GM21526 (cell line): ENCODE results near the gene ERFL.

Source experiments
- ATAC-seq: cut with Tn5 transposase; IDR thresholded peaks from one replicate; pipeline ENCODE4 v1.9.1; 2021; ENCODE audit warnings: moderate library complexity; ENCODE audit not compliant: unreplicated experiment, low FRiP score

Gene ERFL

DNA sequence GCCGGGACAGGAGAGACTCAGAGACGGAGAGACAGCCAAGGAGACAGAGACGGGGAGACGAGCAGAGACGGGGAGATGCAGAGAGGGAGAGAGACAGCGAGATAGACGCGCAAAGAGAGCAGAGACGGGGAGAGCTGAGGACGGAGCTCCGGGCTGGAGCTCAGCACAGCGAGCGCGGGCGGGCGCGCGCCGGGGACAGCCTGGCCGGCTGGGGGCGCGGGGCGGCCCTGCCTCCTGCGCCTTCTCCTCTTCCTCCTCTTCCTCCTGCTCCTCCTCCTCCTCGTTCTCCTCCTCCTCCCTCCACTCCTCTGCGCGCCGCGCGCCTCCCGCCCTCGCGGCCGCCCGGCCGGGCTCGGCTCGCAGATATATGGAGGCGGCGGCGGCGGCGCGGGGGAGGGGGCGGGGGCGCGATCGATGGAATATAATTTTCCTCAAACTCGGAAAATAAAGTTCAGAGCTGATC is at the start of gene ERFL:
Gene ERFL, minus strand, starts transcription at position 229 of the 463 bp plus-strand sequence. CDS start 15,530 bp downstream, outside the sequence.
- ATAC-seq: no peak

DNA sequence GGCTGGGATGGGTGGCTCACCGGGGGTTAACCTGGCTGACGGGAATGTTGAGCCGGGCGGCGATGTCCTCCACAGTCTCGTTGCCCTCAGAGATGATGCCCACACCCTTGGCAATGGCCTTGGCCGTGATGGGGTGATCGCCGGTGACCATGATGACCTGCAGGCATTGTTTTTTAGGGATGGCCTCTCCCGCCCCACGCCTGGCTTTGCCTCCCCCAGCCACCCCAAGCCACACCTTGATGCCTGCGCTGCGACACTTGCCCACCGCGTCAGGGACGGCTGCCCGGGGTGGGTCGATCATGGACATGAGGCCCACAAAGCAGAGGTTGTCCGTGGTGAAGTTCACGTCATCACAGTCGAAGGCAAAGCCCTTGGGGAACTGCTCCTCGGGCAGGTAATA is 49.7 kb upstream of the ERFL start:
- no peak for ATAC-seq

DNA sequence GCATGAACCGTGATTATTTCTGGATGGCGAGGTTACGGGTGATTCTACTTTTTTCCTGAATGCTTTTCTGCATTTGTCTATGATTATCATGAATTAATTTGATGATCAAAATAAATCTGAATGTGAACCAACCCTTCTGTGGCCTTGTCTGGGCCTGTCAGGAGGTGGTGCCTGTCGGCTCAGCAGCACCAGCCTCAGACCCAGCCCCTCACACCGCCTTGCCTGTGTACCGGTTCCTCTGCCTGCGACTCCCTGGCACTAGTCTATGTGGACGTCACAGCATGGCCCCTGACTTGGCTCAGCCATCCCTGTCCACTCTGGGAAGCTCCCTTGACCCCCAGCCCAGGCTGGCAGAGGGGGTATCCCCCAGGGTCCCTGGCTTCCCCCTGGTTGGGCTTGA is 46.4 kb upstream of the ERFL start:
- no peak for ATAC-seq

DNA sequence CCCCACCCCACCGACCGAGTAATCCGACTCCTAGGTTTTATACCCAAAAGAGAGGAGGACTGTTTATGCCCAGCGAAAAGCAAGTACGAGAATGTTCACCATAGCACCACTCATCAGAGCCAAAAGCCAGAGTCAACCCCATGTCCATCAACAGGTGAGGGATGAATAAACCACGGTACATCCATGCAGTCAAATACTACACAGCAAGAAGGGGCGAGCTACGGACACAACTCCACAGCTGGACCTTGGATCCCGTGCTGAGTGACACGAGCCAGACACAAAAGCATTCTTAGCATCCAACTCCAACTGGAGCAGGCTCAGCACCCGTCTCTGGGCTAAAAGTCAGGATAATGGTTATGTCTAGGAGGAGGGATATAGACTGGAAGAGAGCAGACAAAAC is 43.1 kb upstream of the ERFL start:
- no peak for ATAC-seq

DNA sequence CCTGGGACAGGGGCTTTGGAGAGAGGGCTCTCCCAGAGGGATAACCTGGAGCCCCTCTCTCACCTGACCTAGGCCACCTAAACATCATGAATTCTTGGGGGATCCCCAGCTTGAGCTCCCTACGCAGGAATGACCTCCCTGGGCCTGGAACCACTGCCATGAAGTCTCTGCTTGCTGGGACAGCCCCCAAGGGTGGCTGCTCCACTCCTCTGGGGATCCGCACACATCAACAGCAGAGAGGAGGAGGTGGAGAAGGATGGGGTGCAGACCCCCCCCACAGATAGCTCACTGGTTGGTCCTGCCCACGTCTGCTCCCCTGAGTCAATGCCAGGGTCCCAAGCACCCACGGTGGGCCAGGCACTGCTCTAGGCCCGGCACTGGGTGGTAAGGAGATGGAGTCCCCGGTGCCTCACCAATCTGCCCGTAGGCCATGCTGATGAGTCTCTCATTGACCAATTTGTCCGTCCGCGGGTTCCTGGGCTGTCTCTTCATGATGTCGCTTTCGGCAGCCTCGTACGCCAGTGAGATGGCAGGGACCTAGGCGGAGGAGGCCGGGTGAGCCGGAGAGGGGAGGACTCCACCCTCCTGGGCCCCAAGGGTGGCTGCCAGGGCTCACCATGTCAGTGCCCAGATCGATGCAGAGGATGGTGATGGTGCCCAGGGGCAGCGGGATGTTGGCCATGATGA is 41.7 kb upstream of the ERFL start:
- no peak for ATAC-seq

DNA sequence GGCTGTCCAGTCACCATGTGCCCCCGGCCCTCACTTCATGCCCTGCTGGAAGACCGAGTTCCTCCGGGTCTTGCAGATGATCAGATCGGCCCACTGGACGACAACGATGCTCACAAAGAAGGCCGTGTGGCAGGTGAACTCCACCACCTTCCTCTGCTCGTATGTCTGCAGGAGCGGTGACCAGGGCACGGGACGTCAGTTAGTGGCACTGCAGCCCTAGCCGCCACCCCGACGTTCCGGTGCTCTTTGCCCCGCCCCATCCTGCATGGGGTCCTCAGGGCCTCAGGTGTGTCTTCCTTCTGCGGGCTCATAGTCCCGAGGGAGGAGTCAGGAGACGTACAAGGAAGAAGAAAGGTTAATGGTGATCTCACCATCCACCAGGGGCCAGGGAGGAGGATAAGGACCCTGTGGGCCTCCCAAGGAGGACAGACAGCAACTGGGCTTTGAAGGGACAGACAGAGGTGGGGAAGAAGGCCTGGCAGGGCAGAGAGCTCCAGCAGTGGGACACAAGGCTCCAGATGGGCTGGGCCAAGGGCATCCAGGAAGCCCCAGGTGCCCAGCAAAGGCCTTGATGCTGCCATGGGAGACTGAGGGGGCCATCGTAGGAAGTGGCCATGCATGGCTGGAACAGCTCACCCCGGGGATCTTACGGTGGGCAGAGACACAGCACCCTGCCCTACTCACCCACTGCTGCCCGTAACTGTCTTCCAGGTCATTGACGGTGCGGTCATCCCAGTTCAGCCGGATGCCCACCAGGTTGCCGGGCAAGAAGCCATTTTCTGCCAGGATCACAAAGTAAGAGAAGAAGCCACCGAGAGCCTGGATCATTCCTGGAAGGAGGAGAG is 40.7 kb upstream of the ERFL start:
- ATAC-seq: no peak

DNA sequence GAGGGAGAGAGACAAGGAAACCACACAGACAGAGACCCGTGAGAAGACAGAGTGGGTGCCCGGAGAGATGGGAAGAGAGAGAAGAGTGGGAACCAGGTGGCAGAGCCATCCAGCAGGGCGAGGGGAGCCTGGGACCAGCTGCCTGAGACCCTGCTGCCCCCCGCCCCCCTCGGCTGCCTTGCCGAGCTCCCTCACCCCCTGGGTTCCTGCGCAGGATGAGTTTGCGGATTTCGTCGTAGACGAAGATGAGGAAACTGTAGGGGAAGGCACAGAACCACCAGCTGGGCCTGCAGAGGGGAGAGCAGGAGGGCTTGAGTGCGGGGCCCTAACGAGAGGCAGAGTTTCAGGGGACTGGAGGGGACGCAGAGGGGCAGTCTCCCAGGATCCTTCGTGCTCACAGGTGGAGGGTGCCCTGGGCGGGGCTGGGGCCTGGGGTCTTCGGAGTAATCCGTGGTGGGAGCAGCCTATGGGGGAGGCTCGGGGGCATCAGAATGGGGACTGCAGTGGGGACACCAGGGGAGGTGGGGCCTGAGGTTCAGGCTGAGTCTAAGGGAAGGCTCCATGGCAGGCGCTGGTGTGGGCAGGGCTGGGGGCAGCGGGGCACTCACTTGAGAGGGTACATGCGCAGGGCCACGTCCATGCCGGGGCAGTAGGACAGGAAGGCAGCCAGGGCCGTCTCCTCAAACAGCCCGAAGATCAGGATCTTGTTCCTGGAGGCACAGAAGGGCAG is 39.0 kb upstream of the ERFL start:
- no peak for ATAC-seq

DNA sequence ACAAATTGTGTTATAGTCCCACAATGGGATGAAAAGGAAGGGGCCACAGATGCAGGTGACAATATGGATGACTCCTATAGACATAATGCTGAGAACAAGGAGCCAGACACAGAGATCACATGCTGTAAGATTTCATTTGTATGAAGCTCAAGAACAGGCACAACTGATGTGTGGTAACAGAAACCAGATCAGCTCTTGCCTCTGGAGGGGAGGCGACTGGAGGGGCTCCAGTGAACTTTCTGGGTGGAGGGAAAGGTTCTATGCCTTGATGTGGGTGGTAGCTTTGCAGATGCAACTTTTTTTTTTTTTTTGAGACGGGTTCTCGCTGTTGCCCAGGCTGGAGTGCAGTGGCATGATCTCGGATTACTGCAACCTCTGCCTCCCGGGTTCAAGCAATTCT is 36.9 kb upstream of the ERFL start:
- no peak for ATAC-seq

DNA sequence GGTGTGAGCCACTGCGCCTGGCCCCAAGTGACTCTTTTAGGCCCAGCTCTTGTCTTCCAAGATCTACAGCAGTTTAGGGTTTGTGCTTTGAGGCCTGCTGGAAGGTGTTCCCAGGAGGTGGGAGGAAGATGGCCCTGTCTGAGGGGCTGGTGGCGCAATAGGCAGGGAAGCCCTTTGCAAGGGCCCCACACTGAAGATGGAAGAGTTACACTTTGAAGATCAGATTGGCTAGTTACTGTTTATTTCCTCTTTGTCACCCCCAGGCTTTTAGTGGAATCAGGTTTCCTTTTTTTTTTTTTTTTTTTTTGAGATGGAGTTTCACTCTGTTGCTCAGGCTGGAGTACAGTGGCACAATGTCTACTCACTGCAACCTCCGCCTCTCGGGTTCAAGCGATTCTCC is 32.7 kb upstream of the ERFL start:
- ATAC-seq: no peak

DNA sequence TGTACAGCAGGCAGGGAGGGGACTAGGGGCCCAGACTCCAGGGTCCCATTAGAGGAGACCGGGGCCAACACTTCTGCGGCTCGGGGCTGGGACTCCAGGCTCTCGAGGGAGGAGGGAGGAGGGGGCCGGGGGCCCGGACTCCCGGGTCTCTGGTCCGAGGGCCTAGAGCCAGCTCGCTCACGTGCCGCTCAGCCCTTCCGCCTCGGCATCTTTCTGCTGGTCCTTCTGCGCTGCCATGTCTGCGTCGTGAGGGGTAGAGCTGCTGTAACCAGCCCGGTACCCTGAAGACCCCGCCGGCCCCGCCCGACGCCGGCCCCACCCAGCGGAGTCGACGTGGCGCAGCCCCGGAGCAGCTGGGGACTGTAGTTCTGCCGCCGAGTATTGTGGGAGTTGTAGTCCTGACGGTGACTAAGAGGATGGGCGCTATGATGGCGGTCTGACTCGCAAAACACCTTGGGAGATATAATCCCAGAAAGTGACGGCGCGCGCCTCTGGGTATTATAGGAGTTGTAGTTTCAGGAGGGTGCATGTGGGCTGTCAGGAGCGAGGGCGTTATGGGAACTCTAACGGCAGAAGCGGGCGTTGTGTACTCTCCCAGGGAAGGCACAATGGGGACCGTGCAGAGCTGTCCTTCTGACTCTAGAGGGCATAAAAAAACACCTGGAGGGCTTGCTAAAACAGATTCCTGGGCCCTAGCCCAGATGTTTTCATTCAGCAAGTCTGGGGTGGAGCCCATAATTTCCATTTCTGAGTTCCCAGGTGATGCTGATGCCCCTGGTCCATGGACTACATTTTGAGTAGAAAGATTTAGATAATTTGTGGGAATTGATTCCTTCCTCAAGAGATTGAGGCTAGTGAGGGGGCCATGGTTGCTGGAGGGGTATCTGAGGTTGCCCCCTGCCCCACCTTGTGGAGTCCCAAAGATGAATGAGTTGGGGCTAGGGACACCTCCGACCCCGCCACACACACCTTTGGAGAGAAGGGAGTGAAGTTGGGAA is 31.1 kb upstream of the ERFL start, which contains the start of gene RABAC1:
Gene RABAC1, minus strand, starts transcription at position 266 of the 998 bp plus-strand sequence. Its CDS starts 29 bp downstream, at position 237.
- ATAC-seq: peak; percentile 73

DNA sequence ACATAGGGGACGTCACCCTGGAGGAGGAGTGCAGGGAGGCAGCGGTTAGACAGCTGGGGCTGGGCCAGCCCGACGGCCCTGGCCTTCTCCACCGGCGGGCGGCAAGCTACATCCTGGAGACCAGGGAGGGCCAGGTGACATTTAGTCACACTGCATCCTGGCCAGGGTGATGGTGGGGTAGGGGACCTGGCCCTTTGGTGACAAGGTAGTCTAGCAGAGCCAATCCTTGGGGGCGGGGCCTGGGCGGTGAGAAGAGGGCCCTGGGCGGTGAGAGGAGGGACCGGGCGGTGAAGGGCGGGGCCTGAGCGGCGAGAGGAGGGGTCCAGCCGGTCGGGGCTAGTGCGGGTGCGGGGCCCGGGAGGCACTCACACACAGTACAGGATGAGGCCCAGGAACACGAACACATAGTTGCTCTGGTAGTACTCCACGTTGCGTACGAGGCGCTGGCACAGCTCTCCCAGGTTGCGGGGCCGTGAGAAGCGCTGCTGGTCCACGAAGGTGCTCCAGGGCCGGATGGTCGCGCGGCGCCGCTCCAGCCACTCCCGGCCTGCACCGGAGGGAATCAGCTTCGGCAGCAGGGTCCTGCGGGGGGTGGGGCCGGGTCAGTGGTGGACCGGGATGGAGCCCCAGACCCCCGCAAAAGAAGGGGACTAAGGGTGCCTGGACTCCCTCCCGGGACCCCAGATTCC is 30.3 kb upstream of the ERFL start:
- peak; percentile 41 for ATAC-seq

DNA sequence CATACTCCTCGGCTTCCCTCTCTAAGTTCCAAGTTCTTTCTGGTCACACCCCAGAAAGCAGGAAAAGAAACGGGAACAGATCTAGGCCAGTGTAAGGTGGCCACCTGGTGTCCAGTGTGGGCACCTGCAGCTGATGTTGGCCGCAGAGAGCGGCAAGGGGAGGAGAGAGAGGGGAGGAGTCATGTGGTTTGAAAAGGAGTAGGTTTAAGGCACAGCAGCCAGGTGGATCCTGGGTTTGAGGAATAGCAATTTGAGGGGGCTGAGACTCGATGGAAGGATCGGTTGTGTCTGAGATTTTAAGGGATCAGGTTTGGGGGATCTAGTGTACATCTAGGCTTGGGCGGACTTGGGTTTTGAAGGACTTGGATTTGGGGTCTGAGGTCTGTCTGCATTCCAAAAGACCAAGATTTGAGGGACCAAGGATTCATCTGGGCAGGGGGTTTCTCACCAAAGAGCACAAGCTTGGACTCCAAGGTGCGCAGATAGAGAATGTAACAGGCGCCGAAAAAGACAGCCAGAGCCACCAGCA is 29.7 kb upstream of the ERFL start:
- ATAC-seq: no peak

DNA sequence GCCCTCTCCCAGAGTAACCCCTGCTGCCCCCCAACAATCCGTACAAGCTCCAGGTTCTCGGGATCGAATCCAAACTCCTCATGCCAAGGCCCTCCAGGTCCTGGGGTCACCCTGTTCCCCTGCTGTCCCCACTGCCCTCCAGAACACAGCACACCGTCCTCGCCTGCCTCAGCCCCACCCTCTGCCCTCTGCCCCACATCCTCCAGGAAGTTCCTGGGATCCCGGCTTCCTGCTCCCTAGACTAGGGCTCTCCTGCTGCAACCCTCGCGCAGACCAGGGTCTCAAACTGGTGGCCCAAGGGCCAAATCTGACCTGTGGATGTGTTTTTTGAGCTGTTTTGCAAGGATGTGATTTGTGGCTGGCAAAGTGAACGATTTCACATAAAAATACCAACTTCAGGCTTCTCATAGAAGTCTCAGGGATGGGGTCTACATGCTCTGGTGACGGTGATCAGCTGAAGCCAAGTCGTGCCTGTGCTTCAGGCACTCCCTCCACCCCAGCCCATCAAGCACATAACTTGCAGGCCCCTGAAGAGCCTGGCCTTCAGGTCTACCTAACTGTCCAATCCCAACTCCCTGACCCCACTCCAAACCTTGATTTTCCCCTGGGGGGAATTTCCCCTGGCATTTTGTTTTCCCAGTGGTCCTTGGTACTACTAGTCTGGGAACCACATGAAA is 29.1 kb upstream of the ERFL start:
- no peak for ATAC-seq

DNA sequence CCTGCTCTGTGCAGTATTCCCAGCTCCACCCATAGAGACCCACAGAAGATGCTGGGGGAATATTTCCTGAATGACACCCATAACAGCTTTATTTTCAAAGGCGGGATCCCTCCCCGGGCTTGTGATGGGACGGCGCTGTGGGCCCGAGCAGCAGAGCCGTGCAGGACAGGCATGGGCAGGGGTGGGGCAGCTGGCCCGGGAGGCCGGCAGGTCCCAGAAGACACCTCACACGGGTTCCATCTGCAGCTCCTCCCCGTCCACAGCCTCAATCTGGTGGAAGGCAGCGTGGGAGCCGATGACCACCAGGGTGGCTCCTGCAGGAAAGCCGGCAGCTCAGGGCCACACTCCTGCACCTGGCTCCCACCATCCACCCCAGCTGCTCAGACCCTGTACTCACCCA is 28.4 kb upstream of the ERFL start:
- no peak for ATAC-seq

DNA sequence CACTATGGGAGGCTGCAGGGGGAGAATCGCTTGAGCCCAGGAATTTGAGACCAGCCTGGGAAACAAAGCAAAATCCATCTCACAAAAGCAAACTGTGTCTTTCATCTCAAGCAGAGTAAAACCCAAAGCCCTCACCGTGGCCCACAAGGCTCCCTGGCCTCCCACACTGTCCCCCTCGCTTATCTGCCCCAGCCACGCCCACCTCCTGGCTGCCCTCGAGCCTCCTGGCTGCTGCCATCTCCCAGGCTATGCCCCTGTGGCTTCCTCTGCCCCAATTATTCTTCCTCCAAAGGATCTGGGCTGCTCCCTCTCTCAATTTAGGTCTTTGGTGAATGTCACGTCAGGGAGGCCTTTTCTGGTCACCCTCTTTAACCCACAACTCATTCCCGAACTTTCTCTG is 27.3 kb upstream of the ERFL start:
- ATAC-seq: no peak

DNA sequence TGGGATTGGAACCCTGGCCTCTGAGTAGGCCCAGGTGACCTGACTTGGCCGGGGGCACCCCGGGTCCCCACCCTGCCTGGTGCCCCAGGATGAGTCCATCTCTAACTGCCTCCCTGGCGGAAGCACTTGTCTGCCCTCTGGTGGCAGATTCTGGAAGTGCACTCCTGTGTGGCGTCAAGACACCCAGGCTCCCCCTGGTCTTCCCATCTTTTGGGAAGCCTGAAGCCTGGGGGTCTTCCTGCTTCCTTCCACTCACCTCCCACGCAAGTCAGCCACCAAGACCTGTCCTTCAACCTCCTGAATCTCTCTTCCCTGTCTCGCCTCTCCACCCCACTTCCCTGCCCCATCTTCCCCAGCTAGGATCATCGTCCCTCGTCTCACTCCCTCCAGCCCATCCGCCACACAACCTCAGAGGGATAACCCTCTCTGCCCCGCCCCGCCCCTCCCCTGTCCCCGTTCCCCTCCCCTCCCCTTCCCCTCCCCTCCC is 23.5 kb upstream of the ERFL start:
- no peak for ATAC-seq

DNA sequence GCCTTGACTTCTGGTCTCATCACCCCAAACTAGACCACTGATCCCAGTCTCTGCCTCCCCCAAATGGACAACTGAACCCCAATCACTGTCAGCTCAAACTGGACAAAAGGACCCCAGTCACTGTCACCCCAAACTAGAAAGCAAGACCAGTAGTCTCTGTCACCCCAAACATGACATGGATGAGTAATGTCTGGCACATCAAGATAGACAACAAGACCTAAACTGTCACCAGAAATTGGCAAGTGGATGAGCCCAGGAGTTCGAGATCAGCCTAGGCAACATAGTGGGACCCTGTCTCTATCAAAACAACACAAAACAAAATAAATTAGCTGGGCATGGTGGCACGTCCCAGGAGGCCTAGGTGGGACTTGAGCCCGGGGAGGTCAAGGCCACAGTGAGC is 18.8 kb upstream of the ERFL start:
- no peak for ATAC-seq

DNA sequence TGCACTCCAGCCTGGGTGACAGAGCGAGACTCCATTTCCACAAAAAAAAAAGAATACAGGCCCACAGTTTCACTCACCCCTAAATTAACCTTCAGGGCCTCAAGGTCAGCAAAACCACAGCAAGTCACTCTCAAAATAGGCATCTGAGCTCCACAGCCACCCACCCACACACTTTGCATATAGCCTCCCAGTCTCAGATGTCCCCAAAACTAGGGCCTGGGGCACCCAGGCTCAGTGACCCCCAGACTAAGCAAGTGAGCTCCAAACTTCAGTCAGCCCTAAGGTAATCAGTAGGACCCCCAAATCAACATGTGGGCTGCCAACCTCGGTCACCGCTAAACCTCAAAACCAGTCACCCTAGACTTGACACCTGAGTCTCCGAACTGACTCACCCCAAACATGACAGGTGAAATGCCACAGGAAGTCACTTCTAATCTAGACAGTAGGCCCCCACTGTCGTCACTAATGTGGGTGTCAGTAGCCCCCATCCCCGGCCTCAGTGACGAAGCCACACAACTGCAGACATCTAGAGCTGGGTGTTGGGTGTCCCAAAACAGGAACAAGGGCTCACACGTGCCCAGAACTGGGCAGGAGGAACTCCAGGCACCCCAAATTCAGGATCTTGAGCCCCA is 17.0 kb upstream of the ERFL start:
- peak; percentile 68 for ATAC-seq
